Activated effector memory CD4-positive, alpha-beta T cell treated with Interleukin-2 at 50 U/mL for 16 hours (primary cell): ENCODE results near the gene SEC61A1.

ENCODE experiments used
- DNase-seq: peaks from one replicate; pipeline ENCODE4 v3.0.0-alpha.2; 2020

The SEC61A1 gene

GRCh38 chr3:128060473-128061381, 8.5 kb downstream of the SEC61A1 start:
- DNase-seq = no peak

- DNase-seq = no peak
Measured at GRCh38 chr3:128062033-128062745, 10.0 kb downstream of the SEC61A1 start.

GRCh38 chr3:128063865-128064264, 11.6 kb downstream of the SEC61A1 start:
- DNase-seq = no peak

- no peak for DNase-seq
Measured at GRCh38 chr3:128064962-128065361, 12.7 kb downstream of the SEC61A1 start.

GRCh38 chr3:128066114-128066513, 13.9 kb downstream of the SEC61A1 start:
- no peak for DNase-seq

GRCh38 chr3:128066676-128067075, 14.4 kb downstream of the SEC61A1 start:
- DNase-seq = no peak

- no peak for DNase-seq
Measured at GRCh38 chr3:128067489-128067888, 15.3 kb downstream of the SEC61A1 start.

- DNase-seq = no peak
Measured at GRCh38 chr3:128068156-128068620, 16.0 kb downstream of the SEC61A1 start.

GRCh38 chr3:128069271-128069670, 17.0 kb downstream of the SEC61A1 start:
- DNase-seq = no peak

GRCh38 chr3:128070898-128071591, 18.8 kb downstream of the SEC61A1 start:
- DNase-seq = no peak

GRCh38 chr3:128071771-128072453, 19.7 kb downstream of the SEC61A1 start:
- no peak for DNase-seq

GRCh38 chr3:128072454-128073184, 20.4 kb downstream of the SEC61A1 start:
- DNase-seq = no peak

- no peak for DNase-seq
Measured at GRCh38 chr3:128073185-128073725, 21.0 kb downstream of the SEC61A1 start.

- no peak for DNase-seq
Measured at GRCh38 chr3:128073807-128074206, 21.6 kb downstream of the SEC61A1 start.

- DNase-seq = no peak
Measured at GRCh38 chr3:128074851-128075521, 22.7 kb downstream of the SEC61A1 start.

GRCh38 chr3:128075522-128076482, 23.6 kb downstream of the SEC61A1 start:
- peak; percentile 77 for DNase-seq

GRCh38 chr3:128076483-128077201, 24.4 kb downstream of the SEC61A1 start:
- no peak for DNase-seq

GRCh38 chr3:128077202-128077624, 25.0 kb downstream of the SEC61A1 start:
- no peak for DNase-seq

GRCh38 chr3:128077665-128078064, 25.4 kb downstream of the SEC61A1 start:
- no peak for DNase-seq
